B cell (primary cell): ENCODE measurements around the gene GLI3. TPM values are rescaled to one million over a fixed set of nuclear protein-coding genes. Genes with fewer than 3 reads are reported as not detected.

ENCODE experiments used
- ATAC-seq: fragments of 200-7000 bp; cut with Tn5 transposase; one replicate; pipeline ENCODE4 v1.10.0; 2021; ENCODE audit warnings: low read depth, mild to moderate bottlenecking, moderate number of reproducible peaks, moderate library complexity
- CTCF ChIA-PET: fragments of 350-600 bp; sonication (Branson Sonifier 250); formaldehyde crosslinking; loops from one replicate; lab custom pipeline; 2021; ENCODE audit warnings: antibody characterized with exemption, inconsistent platforms; lab: Charles Lee
- POLR2A ChIA-PET: fragments of 350-600 bp; sonication (Branson Sonifier 250); formaldehyde crosslinking; loops from one replicate; lab custom pipeline; 2021; ENCODE audit warnings: antibody characterized with exemption; lab: Charles Lee
- DNase-seq: peaks from one replicate; pipeline ENCODE4 v3.0.0; 2013
- H2AFZ ChIP-seq: 2 replicates; pipeline ENCODE4 v1.6.1; 2012; ENCODE audit warnings: mild to moderate bottlenecking, low read depth, low read length; ENCODE audit not compliant: insufficient read depth, poor library complexity, severe bottlenecking
- H3K27ac ChIP-seq, 2 donors: 1 replicate in 1 of 2; 2 replicates in 1 of 2; pipeline ENCODE4 v1.5.1; 2012 to 2013; ENCODE audit warnings: low read length in 2 of 2, mild to moderate bottlenecking in 2 of 2, moderate library complexity in 1 of 2
- H3K27me3 ChIP-seq, 4 experiments: fragments of 200-600 bp in 1 of 4; sonication (generic) in 1 of 4; replicated peaks in 1 of 4; 1 replicate in 2 of 4; 2 replicates in 2 of 4; pipeline versions ENCODE4 v1.6.1 to v1.7.0; 2013 to 2016; ENCODE audit warnings: low read length in 3 of 4, mild to moderate bottlenecking in 2 of 4, mixed read lengths in 1 of 4, moderate library complexity in 1 of 4; ENCODE audit not compliant: insufficient read depth in 4 of 4, control insufficient read depth in 3 of 4; ENCODE audit errors: control extremely low read depth in 1 of 4
- H3K36me3 ChIP-seq, 2 experiments: replicated peaks in 1 of 2; 1 replicate in 1 of 2; 2 replicates in 1 of 2; pipeline versions ENCODE4 v1.6.1 to v1.7.1; 2013; ENCODE audit warnings: low read length in 1 of 2; ENCODE audit not compliant: insufficient read depth in 2 of 2, control insufficient read depth in 1 of 2; ENCODE audit errors: control extremely low read depth in 1 of 2, extremely low read depth in 1 of 2
- H3K4me1 ChIP-seq, 2 donors: fragments of 200-600 bp in 1 of 2; sonication (generic) in 1 of 2; 1 replicate in 1 of 2; 2 replicates in 1 of 2; pipeline versions ENCODE4 v1.5.1 to v1.6.1; 2013 to 2017; ENCODE audit warnings: low read length in 2 of 2; ENCODE audit not compliant: control insufficient read depth in 2 of 2, insufficient read depth in 2 of 2
- H3K4me2 ChIP-seq: replicated peaks from 2 replicates; pipeline ENCODE3; 2012; ENCODE audit warnings: mild to moderate bottlenecking, low read depth, low read length; ENCODE audit not compliant: poor library complexity, severe bottlenecking
- H3K4me3 ChIP-seq, 5 experiments: fragments of 200-600 bp in 1 of 5; sonication (generic) in 1 of 5; 1 replicate in 3 of 5; 2 replicates in 2 of 5; pipeline versions ENCODE4 v1.5.1 to v1.7.0; 2011 to 2016; ENCODE audit warnings: low read length in 4 of 5, mild to moderate bottlenecking in 4 of 5, low read depth in 2 of 5, control low read depth in 1 of 5, moderate library complexity in 1 of 5; ENCODE audit not compliant: insufficient read depth in 1 of 5; ENCODE audit errors: control extremely low read depth in 1 of 5, extremely low read depth in 1 of 5
- H3K79me2 ChIP-seq: fragments of 200-600 bp; sonication (generic); one replicate; pipeline ENCODE4 v1.6.0; 2016; ENCODE audit warnings: low read length; ENCODE audit not compliant: control insufficient read depth, insufficient read depth
- H3K9ac ChIP-seq: fragments of 200-600 bp; sonication (generic); 2 replicates; pipeline ENCODE4 v1.6.1; 2017; ENCODE audit warnings: mild to moderate bottlenecking, low read length, moderate library complexity
- H3K9me3 ChIP-seq, 3 donors: one replicate each; pipeline versions ENCODE4 v1.6.1 to v1.7.1; 2013; ENCODE audit warnings: low read length in 2 of 3; ENCODE audit not compliant: control insufficient read depth in 2 of 3, insufficient read depth in 1 of 3; ENCODE audit errors: control extremely low read depth in 1 of 3
- H4K20me1 ChIP-seq: 2 replicates; pipeline ENCODE4 v1.6.0; 2012; ENCODE audit warnings: mild to moderate bottlenecking, low read length; ENCODE audit not compliant: insufficient read depth, control insufficient read depth, poor library complexity, severe bottlenecking
- H3K27ac Mint-ChIP-seq: one replicate; pipeline ENCODE4 v1.8.0; 2021; ENCODE audit warnings: mixed read lengths
- H3K27me3 Mint-ChIP-seq: one replicate; pipeline ENCODE4 v1.8.0; 2021; ENCODE audit warnings: mixed read lengths
- H3K4me1 Mint-ChIP-seq: one replicate; pipeline ENCODE4 v1.8.0; 2021; ENCODE audit warnings: mixed read lengths
- H3K4me3 Mint-ChIP-seq: one replicate; pipeline ENCODE4 v1.8.0; 2021; ENCODE audit warnings: mixed read lengths
- H3K9me3 Mint-ChIP-seq: one replicate; pipeline ENCODE4 v1.8.0; 2022; ENCODE audit warnings: mixed read lengths; ENCODE audit not compliant: insufficient read depth
- CTCF ChIP-seq: fragments of 200-600 bp; IDR thresholded peaks from one replicate; pipeline ENCODE4 v1.8.0; 2022; ENCODE audit warnings: antibody characterized with exemption, mild to moderate bottlenecking
- EZH2 ChIP-seq: IDR thresholded peaks from 2 replicates; pipeline ENCODE4 v1.6.1; 2012; ENCODE audit warnings: borderline replicate concordance, low read depth, mild to moderate bottlenecking, moderate library complexity, low read length; ENCODE audit not compliant: insufficient read depth, poor library complexity, severe bottlenecking
- WGBS: methylation state at CpG from one replicate; pipeline ENCODE4 v1.1.5; 2013; ENCODE audit warnings: missing lambda C conversion rate; ENCODE audit not compliant: insufficient coverage; 5-methylcytosine and 5-hydroxymethylcytosine counted together
- intact Hi-C: fragments of 100-400 bp; cut with micrococcal nuclease; formaldehyde crosslinking; loops from one replicate; pipeline ENCODE4 v1.10.0; 2022
- polyA plus RNA-seq: library from polyadenylated mRNA; depleted of rRNA; stranded (reverse); fragments of >200 nt; gene quantifications from 2 replicates; pipeline ENCODE4 v1.2.3, GENCODE V29; 2012
- total RNA-seq, 2 donors: library from RNA; stranded (reverse); fragments of 120-200 nt in 1 of 2; gene quantifications; 1 replicate in 1 of 2; 2 replicates in 1 of 2; pipeline versions ENCODE4 v1.2.3 to v1.2.4, GENCODE V29; 2013 to 2022

The GLI3 gene
- total and polyA plus RNA-seq, 2 donors (not counting 1 experiment from before 2014, with no cell fraction given): not detected

- no peaks in the 10 kb centered on the region for H4K20me1 ChIP-seq
- no peak for TF ChIP-seq EZH2
- no peak for TF ChIP-seq CTCF
Observed at GRCh38 chr7:42175834-42176723, 60.9 kb downstream of the GLI3 start.

DNA sequence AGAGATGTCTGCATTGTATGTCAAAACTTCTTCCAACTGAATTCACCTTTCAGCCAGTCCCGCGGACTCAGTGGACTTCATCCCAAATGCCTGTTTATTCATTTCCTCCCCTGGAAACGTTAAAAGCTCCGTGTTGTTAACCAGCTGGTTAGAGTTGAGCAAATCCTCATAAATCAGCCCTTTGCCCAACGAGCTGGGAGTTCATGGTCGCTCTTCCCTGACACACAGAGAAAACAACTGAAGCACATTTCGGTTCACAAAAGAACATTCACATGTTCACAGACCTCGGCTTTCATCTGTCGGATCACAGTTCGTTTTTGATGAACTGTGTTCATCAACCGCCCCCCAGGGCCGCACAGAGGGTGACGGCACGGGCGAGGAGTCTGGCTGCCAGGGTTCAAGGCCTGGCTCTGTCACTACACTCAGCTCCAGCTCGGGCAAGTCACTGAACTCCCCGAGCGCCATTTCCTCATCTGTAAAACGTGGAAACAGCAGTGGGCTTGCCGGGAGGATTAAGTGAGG lies 62.6 kb downstream of the GLI3 start:
- intact Hi-C loops: no loop called here
- ATAC-seq: no peak

More at GRCh38 chr7:42175834-42176723, 60.9 kb downstream of the GLI3 start:
- no peak overlapping the region for H3K4me3 Mint-ChIP-seq
- no peak for DNase-seq
- Histone ChIP-seq H3K27ac (no peak overlapping the region), H3K4me3 (no peak overlapping the region), H3K9ac (no peak overlapping the region), H3K9me3 (no peaks in the 10 kb centered on the region), H2AFZ (no peak overlapping the region), H3K4me2 (no peak overlapping the region), H3K4me1 (no peaks in the 10 kb centered on the region), H3K27me3 (no peaks in the 10 kb centered on the region), H3K79me2 (no peaks in the 10 kb centered on the region), H3K36me3 (no peaks in the 10 kb centered on the region)
- WGBS: 96% methylated on average over 4 of the region's 4 CpGs
- H3K4me1 Mint-ChIP-seq: no peaks in the 10 kb centered on the region
- no peaks in the 10 kb centered on the region for H3K9me3 Mint-ChIP-seq
- ATAC-seq: no peak
- intact Hi-C loops: no loop called here
- CTCF ChIA-PET: no interaction called here
- POLR2A ChIA-PET: no interaction called here
- H3K27ac Mint-ChIP-seq: no peak overlapping the region
- H3K27me3 Mint-ChIP-seq: no peaks in the 10 kb centered on the region

More for the DNA sequence above, 62.6 kb downstream of the GLI3 start:
- no peak overlapping the region for H3K4me2 ChIP-seq
- H3K27me3 ChIP-seq: no peaks in the 10 kb centered on the region
- DNase-seq: no peak
- H3K9ac ChIP-seq: no peak overlapping the region
- ChIA-PET POLR2A (no interaction called here), CTCF (no interaction called here)
- H3K27me3 Mint-ChIP-seq: no peaks in the 10 kb centered on the region
- H3K27ac ChIP-seq: no peak overlapping the region
- no peak overlapping the region for H3K4me3 Mint-ChIP-seq
- no peaks in the 10 kb centered on the region for H3K79me2 ChIP-seq
- H3K9me3 Mint-ChIP-seq: no peaks in the 10 kb centered on the region
- H3K4me1 Mint-ChIP-seq: no peaks in the 10 kb centered on the region
- H3K36me3 ChIP-seq: no peaks in the 10 kb centered on the region
- no peaks in the 10 kb centered on the region for H3K4me1 ChIP-seq
- 86% methylated on average over 20 of the region's 20 CpGs for WGBS
- H3K27ac Mint-ChIP-seq: no peak overlapping the region
- no peak overlapping the region for H2AFZ ChIP-seq
- no peaks in the 10 kb centered on the region for H4K20me1 ChIP-seq
- no peak overlapping the region for H3K4me3 ChIP-seq
- H3K9me3 ChIP-seq: no peaks in the 10 kb centered on the region
- TF ChIP-seq CTCF: no peak
- TF ChIP-seq EZH2: no peak
